GM19043 (cell line): Measurements from ENCODE around the gene MDM2.

ENCODE experiments used
- ATAC-seq: cut with Tn5 transposase; IDR thresholded peaks from one replicate; pipeline ENCODE4 v1.9.1; 2021; ENCODE audit warnings: low read depth; ENCODE audit not compliant: unreplicated experiment

MDM2 gene

GRCh38 chr12:68870443-68870842 is 62.5 kb downstream of the MDM2 start:
- no peak for ATAC-seq

- no peak for ATAC-seq
These were observed 63.4 kb downstream of the MDM2 start for GRCh38 chr12:68871396-68871795.

- no peak for ATAC-seq
These were observed 63.9 kb downstream of the MDM2 start for GRCh38 chr12:68871921-68872320.

GRCh38 chr12:68873316-68873715 is 65.3 kb downstream of the MDM2 start:
- ATAC-seq, result no peak

- ATAC-seq, result no peak
These were observed 68.5 kb downstream of the MDM2 start for GRCh38 chr12:68876461-68876860.

- ATAC-seq, result no peak
These were observed 69.6 kb downstream of the MDM2 start for GRCh38 chr12:68877583-68877982.

GRCh38 chr12:68878283-68878682 is 70.3 kb downstream of the MDM2 start:
- ATAC-seq, result no peak

- no peak for ATAC-seq
These were observed 70.9 kb downstream of the MDM2 start for GRCh38 chr12:68878846-68879245.

- ATAC-seq, result no peak
These were observed 72.8 kb downstream of the MDM2 start for GRCh38 chr12:68880660-68881325.

- no peak for ATAC-seq
These were observed 74.4 kb downstream of the MDM2 start for GRCh38 chr12:68882251-68882964.

- ATAC-seq, result no peak
These were observed 75.2 kb downstream of the MDM2 start for GRCh38 chr12:68883151-68883550.

- ATAC-seq, result no peak
These were observed 76.3 kb downstream of the MDM2 start for GRCh38 chr12:68884251-68884650.

GRCh38 chr12:68885381-68885780 is 77.4 kb downstream of the MDM2 start:
- no peak for ATAC-seq

GRCh38 chr12:68886636-68887572 is 78.9 kb downstream of the MDM2 start:
- no peak for ATAC-seq

- ATAC-seq, result no peak
These were observed 79.7 kb downstream of the MDM2 start for GRCh38 chr12:68887641-68888040.

- ATAC-seq, result no peak
These were observed 80.3 kb downstream of the MDM2 start for GRCh38 chr12:68888243-68888642.

- no peak for ATAC-seq
These were observed 82.7 kb downstream of the MDM2 start for GRCh38 chr12:68890701-68891113.

GRCh38 chr12:68891141-68891540 is 83.2 kb downstream of the MDM2 start:
- no peak for ATAC-seq

- ATAC-seq, result no peak
These were observed 85.2 kb downstream of the MDM2 start for GRCh38 chr12:68893201-68893600.

GRCh38 chr12:68893741-68894140 is 85.8 kb downstream of the MDM2 start:
- ATAC-seq, result no peak

GRCh38 chr12:68894276-68894855 is 86.4 kb downstream of the MDM2 start:
- no peak for ATAC-seq
